Measurements from ENCODE around the gene SNX11.

The SNX11 gene

GRCh38 chr17:48155889-48156611 lies 48.5 kb downstream of the SNX11 start:
- H3K36me3 ChIP-seq = no peaks in the 10 kb centered on the region
- H3K9me3 ChIP-seq (ENCODE audit: severe bottlenecking) = no peaks in the 10 kb centered on the region
- no peak for TF ChIP-seq CTCF (IDR thresholded peaks at IDR 0.05; ENCODE audit: low read depth, low read length)
- H3K4me3 ChIP-seq (ENCODE audit: low read depth, low read length) = no peak overlapping the region
- no peaks in the 10 kb centered on the region for H3K27me3 ChIP-seq (ENCODE audit: insufficient read depth, low read depth, severe bottlenecking)
- no peak overlapping the region for H3K27ac ChIP-seq
- no peak for DNase-seq

- no peaks in the 10 kb centered on the region for H3K9me3 ChIP-seq (ENCODE audit: severe bottlenecking)
- no peaks in the 10 kb centered on the region for H3K36me3 ChIP-seq
- no peak overlapping the region for H3K27ac ChIP-seq
- H3K27me3 ChIP-seq (ENCODE audit: insufficient read depth, low read depth, severe bottlenecking) = no peaks in the 10 kb centered on the region
- no peak overlapping the region for H3K4me3 ChIP-seq (ENCODE audit: low read depth, low read length)
- no peak for DNase-seq
- no peak for TF ChIP-seq CTCF (IDR thresholded peaks at IDR 0.05; ENCODE audit: low read depth, low read length)
Observed at GRCh38 chr17:48159232-48159631, 51.7 kb downstream of the SNX11 start.

- H3K27me3 ChIP-seq (ENCODE audit: insufficient read depth, low read depth, severe bottlenecking) = no peaks in the 10 kb centered on the region
- no peak overlapping the region for H3K4me3 ChIP-seq (ENCODE audit: low read depth, low read length)
- no peak for TF ChIP-seq CTCF (IDR thresholded peaks at IDR 0.05; ENCODE audit: low read depth, low read length)
- no peaks in the 10 kb centered on the region for H3K9me3 ChIP-seq (ENCODE audit: severe bottlenecking)
- no peak for DNase-seq
- H3K36me3 ChIP-seq = no peaks in the 10 kb centered on the region
- H3K27ac ChIP-seq = no peak overlapping the region
Observed at GRCh38 chr17:48160177-48161081, 52.9 kb downstream of the SNX11 start.

GRCh38 chr17:48161127-48161905 lies 53.8 kb downstream of the SNX11 start:
- Histone ChIP-seq H3K36me3 (no peaks in the 10 kb centered on the region), H3K27me3 (ENCODE audit: insufficient read depth, low read depth, severe bottlenecking) (no peaks in the 10 kb centered on the region), H3K9me3 (ENCODE audit: severe bottlenecking) (no peaks in the 10 kb centered on the region), H3K4me3 (ENCODE audit: low read depth, low read length) (no peak overlapping the region), H3K27ac (no peak overlapping the region)
- no peak for DNase-seq
- TF ChIP-seq CTCF (IDR thresholded peaks at IDR 0.05; ENCODE audit: low read depth, low read length) = no peak

GRCh38 chr17:48162306-48162934 lies 54.9 kb downstream of the SNX11 start:
- DNase-seq = no peak
- no peaks in the 10 kb centered on the region for H3K27me3 ChIP-seq (ENCODE audit: insufficient read depth, low read depth, severe bottlenecking)
- H3K27ac ChIP-seq = no peak overlapping the region
- H3K9me3 ChIP-seq (ENCODE audit: severe bottlenecking) = no peaks in the 10 kb centered on the region
- no peaks in the 10 kb centered on the region for H3K36me3 ChIP-seq
- no peak for TF ChIP-seq CTCF (IDR thresholded peaks at IDR 0.05; ENCODE audit: low read depth, low read length)
- H3K4me3 ChIP-seq (ENCODE audit: low read depth, low read length) = no peak overlapping the region

Measured in WERI-Rb-1 (cell line).